Upper lobe of left lung (tissue), 6 donors: ENCODE data around the gene IRX3. TPM values are rescaled to one million over a fixed set of nuclear protein-coding genes. Genes with fewer than 3 reads are reported as not detected.

Experiments used
- ATAC-seq, 2 donors: fragments of 200-7000 bp; cut with Tn5 transposase; one replicate each; pipeline ENCODE4 v1.9.1; 2022; ENCODE audit warnings: mild to moderate bottlenecking in 2 of 2, moderate library complexity in 2 of 2; ENCODE audit not compliant: low FRiP score in 2 of 2
- DNase-seq, 2 donors: peaks; one replicate each; pipeline ENCODE4 v3.0.0-alpha.2; 2019 to 2020
- H3K27ac ChIP-seq, 4 donors: fragments of 200-600 bp; sonication (generic); one replicate each; pipeline ENCODE4 v1.5.1; 2016 to 2019
- H3K27me3 ChIP-seq, 4 donors: fragments of 200-600 bp; sonication (generic); one replicate each; pipeline ENCODE4 v1.5.1; 2017 to 2019
- H3K36me3 ChIP-seq, 4 donors: fragments of 200-600 bp; sonication (generic); one replicate each; pipeline ENCODE4 v1.5.1; 2016 to 2019
- H3K4me1 ChIP-seq, 4 donors: fragments of 200-600 bp; sonication (generic); one replicate each; pipeline ENCODE4 v1.5.1; 2018 to 2019
- H3K4me3 ChIP-seq, 4 donors: fragments of 200-600 bp; sonication (generic); one replicate each; pipeline ENCODE4 v1.5.1; 2017 to 2019; ENCODE audit warnings: mild to moderate bottlenecking in 2 of 4, moderate library complexity in 1 of 4
- H3K9me3 ChIP-seq, 4 donors: fragments of 200-600 bp; sonication (generic); one replicate each; pipeline ENCODE4 v1.5.1; 2018 to 2019
- EP300 ChIP-seq, 4 donors: sonication (generic); formaldehyde crosslinking; IDR thresholded peaks; one replicate each; pipeline ENCODE4 v1.5.1; 2017; ENCODE audit warnings: antibody characterized with exemption in 4 of 4, control low read depth in 2 of 4
- POLR2A ChIP-seq, 4 donors: fragments of 450-650 bp; IDR thresholded peaks; one replicate each; pipeline ENCODE4 v1.5.1; 2016 to 2017; ENCODE audit warnings: antibody characterized with exemption in 4 of 4, mild to moderate bottlenecking in 2 of 4
- POLR2AphosphoS5 ChIP-seq, 2 donors: sonication (generic); formaldehyde crosslinking; IDR thresholded peaks; one replicate each; pipeline ENCODE4 v1.5.1; 2017; ENCODE audit warnings: antibody characterized with exemption in 2 of 2
- WGBS, 2 donors: methylation state at CpG; one replicate each; pipeline ENCODE4 v1.1.5; 2017 to 2018; 5-methylcytosine and 5-hydroxymethylcytosine counted together
- total RNA-seq, 6 donors: library from RNA; depleted of rRNA in 4 of 6; stranded (reverse); fragments of >200 nt in 4 of 6; gene quantifications; one replicate each; pipeline versions ENCODE4 v1.1.0 to v1.2.1, GENCODE V29; 2016 to 2021
- TF ChIP-seq, protein P1 (sequence below), 6 experiments: fragments of 450-650 bp in 4 of 6; fragments of 200-600 bp in 2 of 6; sonication (generic) in 2 of 6; IDR thresholded peaks; one replicate each; pipeline ENCODE4 v1.5.1; 2016 to 2019; ENCODE audit warnings: antibody characterized with exemption in 6 of 6
- donor health status: DM: no; HTN: no; CAD: no; lungs with moderate emphysema.
- donor health status: DM: no; HTN: yes; CAD: no; lungs with severe emphysema.

The IRX3 gene
- 100 to 1,000 TPM in 2 of 6 donors, 10 to 100 TPM in 4; 50.9 to 157 (median 61.3) TPM for total RNA-seq

DNA sequence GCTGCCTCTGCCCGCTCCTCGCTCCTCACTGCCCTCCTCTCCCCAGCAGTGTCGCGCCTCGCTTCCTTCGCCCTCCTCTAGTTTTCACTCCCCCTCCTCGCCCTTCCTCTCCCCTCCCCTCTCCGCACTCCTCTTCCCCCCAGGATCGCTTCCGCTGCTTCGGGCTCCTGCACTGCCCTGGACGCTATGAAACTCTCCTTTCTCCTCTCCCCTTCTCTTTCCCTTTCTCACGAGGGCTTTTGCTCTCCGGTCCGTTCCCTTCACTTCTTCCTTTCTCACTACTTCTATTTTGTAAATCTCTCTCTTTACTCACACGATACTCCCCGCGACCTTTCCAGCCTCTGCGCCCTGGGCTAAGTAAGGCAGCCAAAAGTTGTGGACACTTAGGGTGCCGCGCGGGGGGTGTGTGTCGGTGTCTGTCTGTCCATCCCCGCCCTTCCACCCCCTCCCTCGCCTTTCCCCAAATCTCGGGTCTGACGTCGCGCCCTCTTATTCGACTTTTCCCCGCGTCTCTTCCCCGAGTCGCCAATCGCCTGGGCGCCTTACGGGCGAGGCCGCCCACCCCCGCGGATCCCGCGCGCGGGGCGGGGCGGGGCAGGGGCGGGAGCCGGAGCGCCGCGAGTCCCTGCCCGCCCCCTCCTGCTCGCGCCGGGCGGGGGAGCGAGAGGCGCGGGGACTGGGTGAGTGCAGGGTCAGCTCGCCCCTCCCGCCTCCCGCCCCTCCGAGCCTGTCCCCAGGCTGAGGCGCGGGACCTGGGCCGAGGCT lies at the start of gene IRX3:
Gene IRX3, minus strand, starts transcription at position 422 of the 765 bp plus-strand sequence. CDS start 737 bp downstream, outside the sequence.
- peak in 1 of 2 donors; percentile 61 for TF ChIP-seq POLR2AphosphoS5 (IDR thresholded peaks at IDR 0.05)
- TF ChIP-seq, protein P1, sequence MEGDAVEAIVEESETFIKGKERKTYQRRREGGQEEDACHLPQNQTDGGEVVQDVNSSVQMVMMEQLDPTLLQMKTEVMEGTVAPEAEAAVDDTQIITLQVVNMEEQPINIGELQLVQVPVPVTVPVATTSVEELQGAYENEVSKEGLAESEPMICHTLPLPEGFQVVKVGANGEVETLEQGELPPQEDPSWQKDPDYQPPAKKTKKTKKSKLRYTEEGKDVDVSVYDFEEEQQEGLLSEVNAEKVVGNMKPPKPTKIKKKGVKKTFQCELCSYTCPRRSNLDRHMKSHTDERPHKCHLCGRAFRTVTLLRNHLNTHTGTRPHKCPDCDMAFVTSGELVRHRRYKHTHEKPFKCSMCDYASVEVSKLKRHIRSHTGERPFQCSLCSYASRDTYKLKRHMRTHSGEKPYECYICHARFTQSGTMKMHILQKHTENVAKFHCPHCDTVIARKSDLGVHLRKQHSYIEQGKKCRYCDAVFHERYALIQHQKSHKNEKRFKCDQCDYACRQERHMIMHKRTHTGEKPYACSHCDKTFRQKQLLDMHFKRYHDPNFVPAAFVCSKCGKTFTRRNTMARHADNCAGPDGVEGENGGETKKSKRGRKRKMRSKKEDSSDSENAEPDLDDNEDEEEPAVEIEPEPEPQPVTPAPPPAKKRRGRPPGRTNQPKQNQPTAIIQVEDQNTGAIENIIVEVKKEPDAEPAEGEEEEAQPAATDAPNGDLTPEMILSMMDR (IDR thresholded peaks at IDR 0.05), result peak in 1 of 6 experiments; percentile 8
- TF ChIP-seq EP300 (IDR thresholded peaks at IDR 0.05), result no peak
- peak in 2 of 4 donors; percentile 23 to 73 for TF ChIP-seq POLR2A (IDR thresholded peaks at IDR 0.05)
- peak within 1 kb of the TSS; percentile 75 to 93 (median 84) for H3K27ac ChIP-seq
- H3K9me3 ChIP-seq, result no peaks in the 10 kb centered on the region
- H3K4me3 ChIP-seq, result peak within 1 kb of the TSS; percentile 39 to 71 (median 56)
- no peaks in the 10 kb centered on the region for H3K36me3 ChIP-seq
- WGBS, 2 donors, result 1 to 2% methylated on average over 25 to 26 of the region's 67 CpGs
- ATAC-seq, result peak; percentile 79 to 83
- peaks cover 33 to 91% (median 36%) of the 10 kb centered on the region in 4 donors for H3K4me1 ChIP-seq
- peak; percentile 89 to 94 for DNase-seq
- H3K27me3 ChIP-seq, result peaks cover 0 to 74% (median 22%) of the 10 kb centered on the region in 4 donors

GRCh38 chr16:54335230-54335629 lies 48.6 kb upstream of the IRX3 start:
- Histone ChIP-seq H3K36me3 (no peaks in the 10 kb centered on the region), H3K4me1 (peaks cover 0 to 11% (median 0%) of the 10 kb centered on the region in 4 donors), H3K4me3 (no peak overlapping the region), H3K9me3 (no peaks in the 10 kb centered on the region), H3K27ac (no peak overlapping the region), H3K27me3 (no peaks in the 10 kb centered on the region)
- TF ChIP-seq EP300 (IDR thresholded peaks at IDR 0.05) (no peak), POLR2A (IDR thresholded peaks at IDR 0.05) (no peak), POLR2AphosphoS5 (IDR thresholded peaks at IDR 0.05) (no peak)
- TF ChIP-seq, protein P1 (IDR thresholded peaks at IDR 0.05), result no peak
- ATAC-seq, result no peak
- DNase-seq, result no peak
- 69 to 81% methylated on average over 3 of the region's 3 CpGs for WGBS, 2 donors

DNA sequence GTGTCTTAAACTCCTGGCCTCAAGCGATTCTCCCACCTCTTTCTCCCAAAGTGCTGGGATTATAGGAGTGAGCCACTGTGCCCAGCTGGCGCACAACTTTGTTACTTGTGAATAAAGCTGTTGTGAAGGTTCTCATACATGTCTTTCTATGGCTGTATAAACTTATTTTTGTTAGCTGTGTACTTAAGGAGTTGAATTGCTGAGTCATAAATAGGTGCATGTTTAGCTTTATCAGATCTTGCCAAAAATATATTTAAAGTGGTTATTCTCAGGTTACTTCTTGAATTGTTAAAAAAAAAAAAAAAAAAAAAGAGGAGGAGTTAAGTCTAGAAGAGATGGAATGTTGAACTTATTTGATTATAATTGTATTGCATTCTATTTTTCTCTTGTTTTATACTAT lies 47.6 kb upstream of the IRX3 start:
- peak overlapping the region in 2 of 4 donors; percentile 2 to 39 for H3K27ac ChIP-seq
- no peaks in the 10 kb centered on the region for H3K27me3 ChIP-seq
- WGBS, 2 donors, result 77 to 81% methylated on average over 2 of the region's 2 CpGs
- H3K4me1 ChIP-seq, result peaks cover 0 to 11% (median 0%) of the 10 kb centered on the region in 4 donors
- no peak for DNase-seq
- no peaks in the 10 kb centered on the region for H3K36me3 ChIP-seq
- H3K9me3 ChIP-seq, result no peaks in the 10 kb centered on the region
- no peak overlapping the region for H3K4me3 ChIP-seq
- TF ChIP-seq POLR2A (IDR thresholded peaks at IDR 0.05) (no peak), EP300 (IDR thresholded peaks at IDR 0.05) (no peak), POLR2AphosphoS5 (IDR thresholded peaks at IDR 0.05) (no peak)
- TF ChIP-seq, protein P1 (IDR thresholded peaks at IDR 0.05), result no peak
- no peak for ATAC-seq

GRCh38 chr16:54331241-54332002 lies 44.8 kb upstream of the IRX3 start:
- Histone ChIP-seq H3K36me3 (no peaks in the 10 kb centered on the region), H3K9me3 (no peaks in the 10 kb centered on the region), H3K4me3 (no peak overlapping the region), H3K4me1 (peaks cover 0 to 11% (median 0%) of the 10 kb centered on the region in 4 donors), H3K27ac (no peak overlapping the region), H3K27me3 (no peaks in the 10 kb centered on the region)
- 49 to 71% methylated on average over 6 to 7 of the region's 7 CpGs for WGBS, 2 donors
- ATAC-seq (no peak), DNase-seq (no peak)
- TF ChIP-seq POLR2AphosphoS5 (IDR thresholded peaks at IDR 0.05), result no peak

- H3K4me3 ChIP-seq, result no peak overlapping the region
- no peak for TF ChIP-seq POLR2A (IDR thresholded peaks at IDR 0.05)
- TF ChIP-seq POLR2AphosphoS5 (IDR thresholded peaks at IDR 0.05), result no peak
- no peak for TF ChIP-seq EP300 (IDR thresholded peaks at IDR 0.05)
- TF ChIP-seq, protein P1 (IDR thresholded peaks at IDR 0.05), result no peak
- peak in 1 of 2 donors; percentile 58 for DNase-seq
- ATAC-seq, result no peak
- no peak overlapping the region for H3K27ac ChIP-seq
- WGBS, 2 donors, result 49 to 54% methylated on average over 5 of the region's 5 CpGs
- H3K36me3 ChIP-seq, result no peaks in the 10 kb centered on the region
- H3K4me1 ChIP-seq, result peaks cover 0 to 6% (median 0%) of the 10 kb centered on the region in 4 donors
- H3K9me3 ChIP-seq, result no peaks in the 10 kb centered on the region
- no peaks in the 10 kb centered on the region for H3K27me3 ChIP-seq
Observed at GRCh38 chr16:54327609-54328008, 41.0 kb upstream of the IRX3 start.
